Measurements from ENCODE around the gene FAM107B. TPM values are rescaled to one million over a fixed set of nuclear protein-coding genes. Genes with fewer than 3 reads are reported as not detected.

FAM107B gene
- total RNA-seq, 1 experiment from 2014 or later, result 24.5 TPM

DNA sequence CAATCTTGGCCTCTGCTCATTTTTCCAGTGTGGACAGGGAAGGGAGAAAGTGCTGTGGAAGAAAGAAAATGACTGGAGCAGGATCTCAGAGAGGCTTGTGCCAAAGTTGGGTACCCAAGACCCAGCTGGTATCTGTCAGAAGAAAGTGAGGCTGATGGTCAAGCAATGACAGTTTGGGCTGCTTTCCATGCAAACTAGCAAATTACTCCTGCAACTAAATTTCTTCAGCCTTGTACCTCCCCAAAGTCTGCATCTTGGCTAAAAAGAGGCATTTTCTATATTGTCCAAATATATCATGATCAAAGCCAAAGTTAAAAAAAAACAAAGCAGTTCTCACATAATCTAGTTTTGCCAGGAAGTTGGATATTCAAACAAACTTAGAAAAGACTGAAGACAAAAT, 235.5 kb downstream of the FAM107B start:
- no peak overlapping the region for H2BK20ac ChIP-seq (ENCODE audit: low read depth, low read length, poor library complexity, severe bottlenecking)
- H4K5ac ChIP-seq (ENCODE audit: insufficient read length, low read depth, low read length), result no peak overlapping the region
- no peak overlapping the region for H2AFZ ChIP-seq (ENCODE audit: low read length)
- no peak overlapping the region for H3K27ac ChIP-seq (ENCODE audit: insufficient read length, low read depth, low read length)
- H4K91ac ChIP-seq (ENCODE audit: insufficient read length, low read depth, low read length), result no peak overlapping the region
- no peaks in the 10 kb centered on the region for H3K79me1 ChIP-seq (ENCODE audit: insufficient read depth, low read depth, low read length, poor library complexity, severe bottlenecking)
- H4K20me1 ChIP-seq (ENCODE audit: control insufficient read depth, insufficient read depth, insufficient read length), result no peaks in the 10 kb centered on the region
- no peak for DNase-seq
- H3K27me3 ChIP-seq (ENCODE audit: insufficient read depth, low read length), result no peaks in the 10 kb centered on the region
- H2BK15ac ChIP-seq (ENCODE audit: low read depth, low read length), result no peak overlapping the region
- H2BK12ac ChIP-seq (ENCODE audit: insufficient read length, low read depth, low read length), result no peak overlapping the region
- H3K27me3 Mint-ChIP-seq (ENCODE audit: low read depth), result no peaks in the 10 kb centered on the region
- no peak overlapping the region for H3K27ac Mint-ChIP-seq
- H3K14ac ChIP-seq (ENCODE audit: insufficient read depth, low read length), result no peak overlapping the region
- no peak overlapping the region for H2AK5ac ChIP-seq (ENCODE audit: insufficient read length, low read length)
- no peaks in the 10 kb centered on the region for H3K9me3 Mint-ChIP-seq
- no peak overlapping the region for H3K23ac ChIP-seq (ENCODE audit: insufficient read length, low read depth, low read length)
- H3K4me3 Mint-ChIP-seq, result no peak overlapping the region
- no peak overlapping the region for H3K4ac ChIP-seq (ENCODE audit: low read depth, low read length)
- H2BK120ac ChIP-seq (ENCODE audit: low read depth, low read length, poor library complexity, severe bottlenecking), result no peak overlapping the region
- H3T11ph ChIP-seq (ENCODE audit: low read length), result no peak overlapping the region
- H3K9me3 ChIP-seq (ENCODE audit: control insufficient read depth, low read depth, low read length), result no peaks in the 10 kb centered on the region
- no peaks in the 10 kb centered on the region for H3K23me2 ChIP-seq (ENCODE audit: insufficient read length, low read depth, low read length, poor library complexity, severe bottlenecking)
- no peak overlapping the region for H3K18ac ChIP-seq (ENCODE audit: insufficient read length, low read depth, low read length)
- H3K9ac ChIP-seq (ENCODE audit: extremely low read depth, insufficient read length, low read length), result no peak overlapping the region
- no peak for TF ChIP-seq CTCF (conservative IDR thresholded peaks at IDR 0.05)
- peaks cover 2% of the 10 kb centered on the region; the same call in 1 of the 2 replicates for H3K79me2 ChIP-seq (ENCODE audit: insufficient read depth, low read length)
- no peak overlapping the region for H3K56ac ChIP-seq (ENCODE audit: insufficient read length, low read depth, low read length)
- H3K36me3 Mint-ChIP-seq (ENCODE audit: insufficient read depth in 1 of 3, low read depth in 3 of 3), result peaks cover 0 to 6% (median 3%) of the 10 kb centered on the region in 3 experiments; a peak in 1 of 7 replicates
- no peaks in the 10 kb centered on the region for H3K4me1 ChIP-seq (ENCODE audit: insufficient read depth, low read length)
- H2BK5ac ChIP-seq (ENCODE audit: insufficient read length, low read length), result no peak overlapping the region
- H3K4me2 ChIP-seq (ENCODE audit: insufficient read depth, insufficient read length, low read length), result no peak overlapping the region
- H4K8ac ChIP-seq (replicated peaks; ENCODE audit: insufficient read length, low read depth, low read length), result no peak overlapping the region
- H3K4me1 Mint-ChIP-seq, result peaks cover 12 to 16% of the 10 kb centered on the region in 2 experiments; a peak in 3 of 4 replicates

All from H9 (cell line).